ENCODE measurements around the gene OTOP3.
"Not testable (repeated sequence)": the region's sequence is repeated elsewhere in the genome, so short reads cannot be mapped to it uniquely, and the experiment has no call there.

The OTOP3 gene

GRCh38 chr17:74935585-74936469, at the start of gene OTOP3:
OTOP3 (plus strand) TSS chr17:74935898; CDS start chr17:74935922, 24 bp downstream.
- no peak for DNase-seq (ENCODE audit: low read depth, low spot score)

GRCh38 chr17:74888469-74888868, 47.2 kb upstream of the OTOP3 start:
- DNase-seq (ENCODE audit: low read depth, low spot score): no peak

GRCh38 chr17:74890554-74890953, 45.1 kb upstream of the OTOP3 start:
- no peak for DNase-seq (ENCODE audit: low read depth, low spot score)

GRCh38 chr17:74892013-74892841, 43.5 kb upstream of the OTOP3 start:
- DNase-seq (ENCODE audit: low read depth, low spot score): no peak

- no peak for DNase-seq (ENCODE audit: low read depth, low spot score)
Measured at GRCh38 chr17:74892974-74893911, 42.5 kb upstream of the OTOP3 start, which contains the start of gene FADS6. FADS6 (minus strand) TSS chr17:74893633; CDS start chr17:74893595, 38 bp downstream.

GRCh38 chr17:74893936-74894671, 41.6 kb upstream of the OTOP3 start:
- no peak for DNase-seq (ENCODE audit: low read depth, low spot score)

GRCh38 chr17:74898376-74898946, 37.2 kb upstream of the OTOP3 start:
- DNase-seq (ENCODE audit: low read depth, low spot score): no peak

GRCh38 chr17:74900208-74900607, 35.5 kb upstream of the OTOP3 start:
- no peak for DNase-seq (ENCODE audit: low read depth, low spot score)

GRCh38 chr17:74901353-74902135, 34.2 kb upstream of the OTOP3 start:
- no peak for DNase-seq (ENCODE audit: low read depth, low spot score)

GRCh38 chr17:74903034-74903433, 32.7 kb upstream of the OTOP3 start:
- no peak for DNase-seq (ENCODE audit: low read depth, low spot score)

- DNase-seq (ENCODE audit: low read depth, low spot score): no peak
Measured at GRCh38 chr17:74903671-74904070, 32.0 kb upstream of the OTOP3 start.

- no peak for DNase-seq (ENCODE audit: low read depth, low spot score)
Measured at GRCh38 chr17:74904687-74905409, 30.9 kb upstream of the OTOP3 start.

GRCh38 chr17:74906214-74906793, 29.4 kb upstream of the OTOP3 start:
- not testable (repeated sequence) for DNase-seq (ENCODE audit: low read depth, low spot score)

- no peak for DNase-seq (ENCODE audit: low read depth, low spot score)
Measured at GRCh38 chr17:74907012-74907411, 28.7 kb upstream of the OTOP3 start.

- not testable (repeated sequence) for DNase-seq (ENCODE audit: low read depth, low spot score)
Measured at GRCh38 chr17:74909097-74909496, 26.6 kb upstream of the OTOP3 start.

GRCh38 chr17:74911423-74911822, 24.3 kb upstream of the OTOP3 start:
- DNase-seq (ENCODE audit: low read depth, low spot score): not testable (repeated sequence)

- DNase-seq (ENCODE audit: low read depth, low spot score): no peak
Measured at GRCh38 chr17:74916136-74916850, 19.4 kb upstream of the OTOP3 start.

GRCh38 chr17:74916851-74917199, 18.9 kb upstream of the OTOP3 start:
- no peak for DNase-seq (ENCODE audit: low read depth, low spot score)

All from activated naive CD8-positive, alpha-beta T cell treated with anti-CD3 and anti-CD28 coated beads, Interleukin-2, amount 50 U/mL, for 16 hours (primary cell).